ENCODE measurements around the gene CD177.
"Not testable (repeated sequence)": the region's sequence is repeated elsewhere in the genome, so short reads cannot be mapped to it uniquely, and the experiment has no call there.

CD177 gene, protein sequence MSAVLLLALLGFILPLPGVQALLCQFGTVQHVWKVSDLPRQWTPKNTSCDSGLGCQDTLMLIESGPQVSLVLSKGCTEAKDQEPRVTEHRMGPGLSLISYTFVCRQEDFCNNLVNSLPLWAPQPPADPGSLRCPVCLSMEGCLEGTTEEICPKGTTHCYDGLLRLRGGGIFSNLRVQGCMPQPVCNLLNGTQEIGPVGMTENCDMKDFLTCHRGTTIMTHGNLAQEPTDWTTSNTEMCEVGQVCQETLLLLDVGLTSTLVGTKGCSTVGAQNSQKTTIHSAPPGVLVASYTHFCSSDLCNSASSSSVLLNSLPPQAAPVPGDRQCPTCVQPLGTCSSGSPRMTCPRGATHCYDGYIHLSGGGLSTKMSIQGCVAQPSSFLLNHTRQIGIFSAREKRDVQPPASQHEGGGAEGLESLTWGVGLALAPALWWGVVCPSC

DNA sequence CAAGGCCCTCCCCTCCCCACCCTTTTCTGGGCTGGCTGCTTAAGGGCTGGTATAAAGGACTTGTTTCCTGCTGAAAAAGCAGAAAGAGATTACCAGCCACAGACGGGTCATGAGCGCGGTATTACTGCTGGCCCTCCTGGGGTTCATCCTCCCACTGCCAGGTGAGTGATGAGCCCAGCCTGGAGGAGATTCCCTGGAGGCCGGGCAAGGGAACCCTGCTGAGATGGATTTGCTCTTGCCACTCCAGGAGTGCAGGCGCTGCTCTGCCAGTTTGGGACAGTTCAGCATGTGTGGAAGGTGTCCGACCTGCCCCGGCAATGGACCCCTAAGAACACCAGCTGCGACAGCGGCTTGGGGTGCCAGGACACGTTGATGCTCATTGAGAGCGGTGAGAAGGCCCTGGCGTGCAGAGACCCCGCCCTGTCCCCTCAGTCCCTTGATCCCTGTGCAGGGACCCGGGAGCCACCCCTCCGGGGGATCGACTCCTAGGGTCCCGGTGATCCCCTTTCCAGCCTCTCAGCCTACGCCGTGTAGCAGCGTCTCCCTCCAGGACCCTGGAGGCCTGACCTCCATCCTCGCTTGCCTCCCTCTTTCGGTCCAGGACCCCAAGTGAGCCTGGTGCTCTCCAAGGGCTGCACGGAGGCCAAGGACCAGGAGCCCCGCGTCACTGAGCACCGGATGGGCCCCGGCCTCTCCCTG is at the start of gene CD177:
CD177 (plus strand) TSS at position 81 of the 699 bp plus-strand sequence; CDS start at position 110, 29 bp downstream.
- no peak for DNase-seq (ENCODE audit: low read depth in 4 of 4, low spot score in 1 of 4)

DNA sequence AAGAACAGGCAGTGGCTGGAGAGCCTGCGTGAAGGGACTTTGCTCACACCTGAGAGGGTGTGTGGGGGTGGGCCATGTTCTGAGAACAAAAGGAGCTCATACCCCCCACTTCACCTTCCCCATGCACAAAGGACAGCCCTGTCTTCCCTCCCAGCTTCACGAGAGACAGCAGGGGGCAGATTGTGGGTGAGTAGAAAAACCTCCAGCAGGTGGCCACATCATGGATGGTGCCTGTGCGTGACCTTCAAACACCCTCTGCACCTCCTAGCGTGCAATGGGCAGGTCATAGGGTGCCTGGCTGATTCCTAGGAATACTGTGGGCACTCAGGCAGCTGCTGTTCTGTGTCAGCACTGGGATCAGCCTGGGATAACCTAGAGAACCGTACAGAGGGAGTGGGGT is 47.8 kb upstream of the CD177 start:
- DNase-seq (ENCODE audit: low read depth in 4 of 4, low spot score in 1 of 4), result no peak

DNA sequence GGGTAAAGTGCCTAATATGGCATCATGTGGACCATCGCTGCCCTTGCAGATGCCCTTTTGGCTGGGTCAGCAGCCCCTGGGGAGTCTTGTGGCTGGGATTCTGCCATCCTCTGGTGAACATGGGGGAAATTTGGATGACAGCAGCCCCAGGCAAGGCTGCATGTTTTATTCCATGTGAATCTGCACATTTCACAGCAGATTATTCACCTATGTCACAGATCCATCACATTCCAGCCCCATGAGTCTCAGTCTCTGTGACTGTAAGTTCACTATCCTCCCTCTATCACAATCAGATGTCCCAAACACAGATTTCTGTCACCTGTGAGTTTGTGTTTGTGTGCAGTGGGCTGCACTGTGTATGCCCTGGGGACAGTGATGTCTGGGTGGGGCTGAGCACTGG is 47.4 kb upstream of the CD177 start:
- no peak for DNase-seq (ENCODE audit: low read depth in 4 of 4, low spot score in 1 of 4)

DNA sequence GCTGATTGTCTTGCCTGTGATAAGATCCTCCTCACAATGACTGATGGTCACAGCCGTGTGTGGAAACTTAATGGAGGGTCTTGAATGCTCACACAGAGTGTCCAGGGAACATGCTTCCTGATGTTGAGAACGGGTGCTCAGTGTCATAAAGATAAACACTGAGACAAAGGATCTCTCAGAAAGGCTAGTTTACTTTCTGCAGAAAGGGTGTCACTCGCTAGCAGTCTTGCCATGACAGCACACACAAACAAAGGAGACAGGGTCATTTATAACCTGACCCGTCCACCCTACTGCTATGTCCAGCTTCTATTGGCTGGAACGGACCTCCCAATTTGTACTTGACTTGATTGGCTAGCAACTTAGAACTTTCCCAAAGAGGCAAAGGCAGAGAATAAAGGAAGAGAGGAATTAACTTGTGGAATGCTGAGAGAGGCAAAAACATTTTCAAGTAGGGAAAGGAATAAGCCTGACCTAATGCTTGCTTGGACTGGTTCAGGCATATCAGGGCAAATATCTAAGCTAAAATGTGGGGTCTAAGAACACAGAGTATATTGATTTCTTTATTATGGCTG is 45.2 kb upstream of the CD177 start:
- DNase-seq (ENCODE audit: low read depth in 4 of 4, low spot score in 1 of 4), result no peak

DNA sequence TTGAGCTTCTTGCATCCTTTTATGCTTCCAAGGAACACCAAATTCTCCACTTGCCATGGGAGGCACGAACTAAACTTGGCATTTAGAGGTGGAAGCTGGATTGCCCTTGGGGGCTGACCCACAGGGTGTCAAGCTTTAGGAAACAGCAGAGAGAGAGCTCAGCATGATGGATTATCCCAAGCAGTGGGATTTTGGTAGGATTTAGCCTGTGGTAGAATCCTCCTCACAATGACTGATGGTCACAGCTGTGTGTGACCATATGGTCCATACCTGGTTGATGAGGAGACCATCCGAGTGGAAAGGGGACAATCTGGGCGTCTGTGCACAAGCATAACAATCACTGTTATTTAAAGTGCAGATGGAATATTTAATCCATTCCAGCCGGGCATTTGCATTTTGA is 44.0 kb upstream of the CD177 start:
- DNase-seq (ENCODE audit: low read depth in 4 of 4, low spot score in 1 of 4), result no peak

DNA sequence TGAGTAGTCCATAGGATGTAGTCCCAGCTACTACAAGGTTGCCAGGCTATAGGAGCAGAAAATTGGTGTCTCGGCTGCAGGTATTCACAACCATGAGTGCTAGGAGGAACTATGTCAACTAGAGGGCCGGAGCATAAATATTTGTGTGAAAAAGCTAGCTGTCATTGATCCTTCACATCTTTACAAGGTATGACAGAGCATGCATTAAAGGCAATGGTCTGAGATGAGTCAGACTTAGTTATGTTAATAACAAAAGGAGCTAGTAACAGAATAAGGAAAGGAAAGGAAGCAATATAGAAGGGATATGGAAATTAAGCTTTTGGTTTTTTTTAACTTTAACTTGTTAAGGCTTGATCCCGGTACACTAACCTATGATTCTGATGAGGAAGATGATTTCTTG is 43.3 kb upstream of the CD177 start:
- no peak for DNase-seq (ENCODE audit: low read depth in 4 of 4, low spot score in 1 of 4)

DNA sequence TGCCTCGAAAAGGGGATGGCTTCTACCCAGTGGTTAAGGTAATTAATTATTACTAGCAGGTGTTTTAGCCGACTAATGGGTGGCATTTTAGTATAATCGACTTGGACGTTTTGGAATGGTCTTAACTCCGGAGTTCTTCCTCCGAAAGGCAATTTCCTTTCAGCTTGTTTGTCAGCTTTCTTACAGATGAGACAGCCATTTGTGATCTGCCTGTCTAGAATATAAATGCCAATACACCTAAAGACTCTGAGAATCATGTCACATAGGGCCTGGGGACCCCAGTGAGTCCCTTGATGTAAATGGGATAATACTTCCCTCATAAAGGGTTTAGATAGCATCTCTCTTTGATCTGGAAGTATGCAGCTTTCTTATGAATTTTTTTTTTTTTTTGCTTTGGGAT is 42.2 kb upstream of the CD177 start:
- DNase-seq (ENCODE audit: low read depth in 4 of 4, low spot score in 1 of 4), result no peak

DNA sequence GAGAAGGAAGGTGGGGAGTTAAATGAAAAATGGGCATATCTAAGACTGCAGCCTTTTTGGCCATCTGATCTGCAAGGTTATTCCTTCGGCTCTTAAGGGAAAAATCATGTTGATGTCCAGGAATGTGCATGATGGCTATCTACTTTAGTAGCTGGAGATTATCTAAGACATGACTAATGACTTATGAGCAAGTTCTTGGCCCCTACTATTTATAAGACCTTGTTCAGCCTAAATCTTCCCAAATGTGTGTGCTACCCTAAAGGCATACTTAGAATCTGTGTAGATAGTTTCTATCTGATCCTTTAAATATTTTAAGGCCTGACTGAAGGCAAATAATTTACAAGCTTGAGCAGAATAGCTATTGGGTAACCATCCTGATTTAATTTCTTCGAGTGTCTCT is 41.8 kb upstream of the CD177 start:
- DNase-seq (ENCODE audit: low read depth in 4 of 4, low spot score in 1 of 4), result no peak

DNA sequence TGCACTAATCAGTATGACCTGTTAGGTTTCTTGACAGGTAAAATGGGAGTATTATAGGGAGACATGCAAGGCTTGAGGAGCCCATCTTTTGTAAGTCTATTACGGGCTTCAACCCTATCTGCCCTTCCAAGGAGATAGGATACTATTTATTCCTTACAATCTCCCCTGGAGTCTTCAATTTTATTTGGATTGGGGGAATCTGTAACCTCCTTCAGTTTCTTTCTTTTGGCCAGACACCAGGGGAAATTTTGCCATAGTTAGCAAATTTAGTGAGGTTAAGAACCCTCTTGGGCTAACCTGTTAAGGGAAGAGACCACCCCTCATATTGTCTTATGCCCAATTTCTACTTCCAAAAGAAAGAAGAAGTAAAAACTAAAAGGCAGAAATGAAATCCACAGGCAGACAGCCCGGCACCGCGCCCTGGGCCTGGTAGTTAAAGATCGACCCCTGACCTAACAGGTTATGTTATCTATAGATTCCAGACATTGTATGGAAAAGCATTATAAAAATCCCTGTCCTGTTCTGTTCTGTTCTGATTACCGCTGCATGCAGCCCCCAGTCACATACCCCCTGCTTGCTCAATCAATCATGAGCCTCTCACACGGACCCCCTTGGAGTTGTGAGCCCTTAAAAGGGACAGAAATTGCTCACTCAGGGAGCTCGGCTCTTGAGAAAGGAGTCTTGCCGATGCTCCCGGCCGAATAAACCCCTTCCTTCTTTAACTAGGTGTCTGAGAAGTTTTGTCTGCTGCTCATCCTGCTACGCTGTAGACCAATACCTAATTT is 39.6 kb upstream of the CD177 start:
- no peak for DNase-seq (ENCODE audit: low read depth in 4 of 4, low spot score in 1 of 4)

DNA sequence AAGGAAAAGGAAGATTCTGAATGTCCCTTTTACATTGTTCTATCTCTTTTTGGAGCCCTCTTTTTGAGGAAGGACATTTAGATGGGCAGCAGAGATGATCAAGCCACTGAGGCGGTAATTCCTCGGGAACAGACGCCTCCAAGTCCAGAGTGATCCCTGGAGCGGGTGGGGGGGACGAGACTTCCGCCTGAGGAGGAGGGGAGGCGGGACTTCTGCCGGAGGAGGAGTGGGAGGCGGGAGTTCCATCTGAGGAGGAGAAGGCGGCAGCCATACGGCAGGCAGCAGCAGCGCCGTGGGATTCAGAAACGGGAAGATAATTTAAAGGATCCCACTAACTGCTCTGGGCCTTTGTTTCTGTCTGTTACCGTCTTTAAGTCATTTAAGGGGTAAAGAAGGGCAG is 37.6 kb upstream of the CD177 start:
- DNase-seq (ENCODE audit: low read depth in 4 of 4, low spot score in 1 of 4), result no peak

DNA sequence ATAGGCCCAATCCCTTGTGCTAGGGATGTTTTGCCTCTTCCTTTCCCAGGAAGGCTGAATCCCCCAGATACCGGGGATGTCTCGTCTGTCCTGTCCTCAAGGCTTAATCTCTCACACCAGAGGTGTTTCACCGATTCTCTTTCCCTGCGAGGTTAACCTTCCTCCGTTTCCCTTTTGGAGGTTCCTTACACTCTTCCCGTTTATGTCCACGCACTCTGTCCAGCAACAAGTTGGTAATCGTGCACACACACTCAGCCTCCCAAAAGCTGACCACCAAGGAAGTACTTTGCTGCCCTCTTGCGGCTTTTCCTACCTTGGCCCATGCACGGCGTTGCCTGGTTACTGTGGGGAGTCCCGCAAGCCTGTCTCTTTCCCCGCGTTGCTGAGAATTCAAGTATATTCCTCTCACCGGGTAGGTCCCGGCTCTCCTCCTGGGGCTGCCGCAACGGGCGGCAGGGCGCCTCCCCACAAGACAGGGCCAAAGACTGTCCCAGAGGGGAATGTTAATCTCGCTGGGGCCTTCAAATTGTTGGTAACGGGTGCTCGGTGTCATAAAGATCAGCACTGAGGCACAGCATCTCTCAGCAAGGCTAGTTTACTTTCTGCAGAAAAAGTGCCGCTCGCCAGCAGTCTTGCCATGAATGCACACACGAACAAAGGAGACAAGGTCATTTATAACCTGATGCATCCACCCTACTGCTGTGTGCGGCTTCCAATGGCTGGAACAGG is 36.7 kb upstream of the CD177 start:
- DNase-seq (ENCODE audit: low read depth in 4 of 4, low spot score in 1 of 4), result no peak

DNA sequence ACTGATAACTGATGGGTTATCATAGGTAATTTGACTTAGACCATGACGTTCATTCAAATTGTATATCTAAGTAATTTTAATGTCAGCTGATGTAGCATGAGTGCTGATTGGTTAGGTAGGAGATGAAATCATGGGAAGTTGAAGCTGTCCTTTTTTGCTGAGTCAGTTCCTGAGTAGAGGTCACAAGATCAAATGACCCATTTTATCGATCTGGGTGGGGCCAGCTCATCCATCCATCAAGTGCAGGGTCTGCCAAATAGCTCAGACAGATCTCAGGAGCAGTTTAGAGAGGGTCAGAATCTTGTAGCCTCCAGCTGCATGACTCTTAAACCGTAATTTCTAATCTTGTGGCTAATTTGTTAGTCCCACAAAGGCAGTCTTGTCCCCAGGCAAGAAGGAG is 35.3 kb upstream of the CD177 start:
- DNase-seq (ENCODE audit: low read depth in 4 of 4, low spot score in 1 of 4), result no peak

DNA sequence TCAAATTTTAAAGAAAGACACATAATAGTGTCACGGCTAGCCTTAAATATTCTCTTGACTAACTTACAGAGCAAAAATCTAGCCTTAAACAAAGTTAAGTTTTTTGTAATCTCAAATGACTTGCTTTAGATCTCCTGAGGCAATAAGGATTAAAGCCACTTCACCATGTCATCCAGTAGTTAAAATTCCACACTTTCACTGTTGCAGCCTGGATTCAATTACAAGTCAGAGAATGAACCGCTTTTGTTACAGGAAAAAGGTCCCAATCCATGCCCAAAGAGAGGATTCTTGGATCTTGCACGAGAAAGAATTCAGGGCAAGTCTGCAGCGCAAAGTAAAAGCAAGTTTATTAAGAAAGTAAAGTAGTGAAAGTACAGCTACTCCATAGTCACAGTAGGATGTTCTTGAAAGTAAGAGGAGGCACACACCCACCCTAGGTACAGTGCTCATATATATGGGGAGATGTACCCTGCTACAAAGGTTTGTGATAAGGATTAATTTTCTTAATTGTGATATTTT is 34.6 kb upstream of the CD177 start:
- no peak for DNase-seq (ENCODE audit: low read depth in 4 of 4, low spot score in 1 of 4)

DNA sequence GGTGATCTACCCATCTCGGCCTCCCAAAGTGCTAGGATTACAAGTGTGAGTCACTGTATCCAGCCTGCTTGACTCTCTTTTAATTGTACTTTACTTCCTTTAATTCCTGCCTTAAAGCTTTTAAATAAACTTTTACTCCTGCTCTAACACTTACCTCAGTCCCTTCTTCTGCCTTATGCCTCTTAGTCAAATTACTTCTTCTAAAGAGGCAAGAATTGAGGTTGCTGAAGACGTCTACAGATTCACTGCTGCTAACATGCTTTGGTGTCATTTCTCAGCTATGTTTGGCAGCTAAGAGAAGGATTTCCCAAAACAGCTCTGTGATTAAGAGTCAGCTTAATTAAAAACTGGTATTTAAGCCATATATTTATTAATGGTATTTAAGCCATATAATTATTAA is 32.9 kb upstream of the CD177 start:
- DNase-seq (ENCODE audit: low read depth in 4 of 4, low spot score in 1 of 4), result no peak

DNA sequence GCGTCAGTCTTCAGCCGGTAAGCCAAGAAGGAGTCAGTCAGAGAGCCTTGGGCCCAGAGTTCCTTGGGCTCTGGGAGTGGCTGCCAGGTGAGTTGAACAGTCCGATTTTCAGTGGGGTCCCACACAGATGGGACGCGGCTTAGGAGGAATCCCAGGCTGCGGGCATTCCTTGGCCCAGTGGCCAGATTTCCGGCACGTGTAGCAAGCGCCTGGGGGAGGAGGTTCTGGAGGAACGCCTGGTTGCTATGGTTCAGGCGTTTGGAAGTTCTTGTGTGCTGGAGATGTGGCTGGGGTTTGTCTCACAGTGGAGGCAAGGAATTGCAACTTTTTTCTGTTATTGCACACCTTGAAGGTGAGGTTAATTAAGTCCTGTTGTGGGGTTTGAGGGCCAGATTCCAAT is 26.7 kb upstream of the CD177 start:
- not testable (repeated sequence) for DNase-seq (ENCODE audit: low read depth in 4 of 4, low spot score in 1 of 4)

DNA sequence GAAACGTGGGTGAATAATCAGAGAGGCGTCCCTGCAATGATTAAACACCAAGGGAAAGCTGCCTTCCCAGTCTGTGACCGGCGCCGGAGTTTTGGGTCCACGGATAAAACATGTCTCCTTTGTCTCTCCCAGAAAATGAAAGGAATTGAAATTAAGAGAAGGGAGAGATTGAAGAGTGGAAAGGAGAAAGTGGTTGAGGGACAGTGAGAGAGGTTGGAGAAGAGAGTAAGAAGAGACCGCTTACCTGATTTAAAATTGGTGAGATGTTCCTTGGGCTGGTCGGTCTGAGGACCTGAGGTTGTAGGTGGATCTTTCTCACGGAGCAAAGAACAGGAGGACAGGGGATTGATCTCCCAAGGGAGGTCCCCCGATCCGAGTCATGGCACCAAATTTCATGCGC is 24.9 kb upstream of the CD177 start:
- DNase-seq (ENCODE audit: low read depth in 4 of 4, low spot score in 1 of 4), result not testable (repeated sequence)

DNA sequence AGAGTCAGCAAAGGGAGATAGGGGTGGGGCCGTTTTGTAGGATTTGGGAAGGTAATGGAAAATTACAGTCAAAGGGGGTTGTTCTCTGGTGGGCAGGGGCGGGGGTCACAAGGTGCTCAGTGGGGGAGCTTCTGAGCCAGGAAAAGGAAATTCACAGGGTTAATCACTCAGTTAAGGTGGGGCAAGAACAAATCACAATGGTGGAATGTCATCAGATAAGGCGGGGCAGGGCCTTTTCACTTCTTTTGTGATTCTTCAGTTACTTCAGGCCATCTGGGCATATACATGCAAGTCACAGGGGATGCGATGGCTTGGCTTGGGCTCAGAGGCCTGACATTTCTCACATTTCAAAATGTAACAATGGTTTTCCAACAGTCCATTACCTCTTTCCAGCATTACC is 24.4 kb upstream of the CD177 start:
- DNase-seq (ENCODE audit: low read depth in 4 of 4, low spot score in 1 of 4), result not testable (repeated sequence)

DNA sequence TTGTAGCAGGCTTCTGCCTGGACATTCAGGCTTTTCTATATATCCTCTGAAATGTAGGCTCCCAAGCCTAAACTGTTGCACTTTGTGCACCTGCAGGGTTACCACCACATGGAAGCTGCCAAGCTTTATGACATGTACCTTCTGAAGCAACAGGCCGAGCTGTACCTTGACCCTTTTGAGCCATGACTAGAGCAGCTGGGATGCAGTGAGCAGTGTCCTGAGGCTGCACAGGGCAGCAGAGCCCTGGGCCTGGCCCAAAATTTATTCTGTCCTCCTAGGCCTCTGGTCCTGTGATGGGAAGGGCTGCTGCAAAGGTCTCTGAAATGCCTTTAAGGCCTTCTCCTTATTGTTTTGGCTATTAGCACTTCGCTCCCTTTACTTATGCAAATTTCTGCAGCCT is 23.5 kb upstream of the CD177 start:
- DNase-seq (ENCODE audit: low read depth in 4 of 4, low spot score in 1 of 4), result no peak

DNA sequence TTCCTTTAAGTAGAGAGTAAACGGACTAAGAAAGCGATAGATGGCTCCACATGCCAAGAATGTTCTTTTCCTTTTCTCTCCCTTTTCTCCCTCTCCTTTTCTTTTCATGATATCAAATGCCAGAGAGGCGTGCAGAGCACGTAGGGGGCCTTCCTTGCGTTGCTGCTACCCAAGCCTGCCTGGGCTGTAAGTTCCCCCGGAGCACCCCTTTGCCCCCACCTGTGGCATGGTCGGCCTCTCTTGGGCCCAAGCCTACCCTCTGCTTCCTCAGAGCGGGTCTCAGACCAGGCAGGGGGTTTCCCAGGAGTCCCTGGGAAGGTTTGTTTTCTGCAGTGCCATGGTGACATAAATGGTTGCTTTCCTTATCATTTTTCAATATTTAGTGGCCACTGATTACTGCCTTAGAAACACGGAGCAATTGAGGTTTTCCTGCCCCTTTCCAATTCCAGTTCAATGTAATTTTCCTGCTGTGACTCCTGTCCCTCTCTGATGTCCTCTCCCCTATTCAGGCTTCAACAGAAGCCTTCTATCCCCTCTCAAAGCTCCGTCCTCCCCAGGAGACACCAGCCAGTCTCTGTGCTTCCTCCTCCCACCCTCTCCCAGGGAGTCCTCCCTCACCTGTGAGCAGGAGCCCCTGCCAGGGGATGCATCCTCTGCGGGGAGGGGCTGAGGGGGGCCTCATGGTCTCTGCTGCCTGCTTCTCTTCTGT is 22.6 kb upstream of the CD177 start:
- DNase-seq (ENCODE audit: low read depth in 4 of 4, low spot score in 1 of 4), result no peak

DNA sequence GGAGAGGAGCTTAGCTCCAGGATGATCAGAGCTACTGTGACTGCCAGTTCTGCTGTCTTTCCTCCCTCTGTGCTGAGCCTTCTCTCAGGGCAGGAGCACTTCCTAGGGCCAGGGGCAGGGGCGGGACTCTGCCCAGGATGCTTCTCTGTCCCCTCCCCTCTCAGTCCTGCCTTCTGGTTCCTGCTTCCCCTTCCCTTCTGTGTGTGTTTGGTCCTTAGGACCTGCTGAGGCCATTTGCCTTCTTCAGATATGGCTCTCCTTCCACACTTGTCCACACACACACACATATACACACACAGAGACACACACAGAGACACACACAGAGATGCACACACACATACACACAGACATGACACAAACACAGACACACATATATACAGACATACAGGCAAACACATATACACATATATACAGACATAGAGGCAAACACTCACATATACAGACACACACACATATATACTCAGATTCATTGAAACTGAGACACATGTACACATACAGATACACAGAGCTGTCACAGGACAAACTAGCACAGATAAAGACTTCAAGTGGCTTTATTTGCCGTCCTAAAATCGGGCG is 22.0 kb upstream of the CD177 start:
- DNase-seq (ENCODE audit: low read depth in 4 of 4, low spot score in 1 of 4), result no peak
